WTC11 (cell line): ENCODE results near the gene TRAF7.
"Not testable (repeated sequence)": the region's sequence is repeated elsewhere in the genome, so short reads cannot be mapped to it uniquely, and the experiment has no call there.

Experiments
- CBFB ChIP-seq: sonication (generic); formaldehyde crosslinking; IDR thresholded peaks from 2 replicates; pipeline ENCODE4 v1.8.1; 2022; ENCODE audit warnings: mild to moderate bottlenecking, low read depth, missing genetic modification reagents
- CREM ChIP-seq: sonication (generic); formaldehyde crosslinking; IDR thresholded peaks from 2 replicates; pipeline ENCODE4 v1.8.1; 2022; ENCODE audit warnings: mild to moderate bottlenecking, missing genetic modification reagents, moderate library complexity
- FOXK1 ChIP-seq: sonication (generic); formaldehyde crosslinking; IDR thresholded peaks from 2 replicates; pipeline ENCODE4 v1.8.0; 2022; ENCODE audit warnings: mild to moderate bottlenecking, moderate library complexity, missing genetic modification reagents
- FOXP1 ChIP-seq: sonication (generic); formaldehyde crosslinking; IDR thresholded peaks from 2 replicates; pipeline ENCODE4 v1.8.0; 2022; ENCODE audit warnings: missing genetic modification reagents, mild to moderate bottlenecking, moderate library complexity, borderline replicate concordance
- JUN ChIP-seq: sonication (generic); formaldehyde crosslinking; IDR thresholded peaks from 2 replicates; pipeline ENCODE4 v1.8.0; 2023; ENCODE audit warnings: mild to moderate bottlenecking, missing genetic modification reagents
- NFE2L1 ChIP-seq: sonication (generic); formaldehyde crosslinking; IDR thresholded peaks from 2 replicates; pipeline ENCODE4 v1.8.1; 2023; ENCODE audit warnings: missing genetic modification reagents
- NR2C2 ChIP-seq: sonication (generic); formaldehyde crosslinking; IDR thresholded peaks from 2 replicates; pipeline ENCODE4 v1.8.0; 2022; ENCODE audit warnings: mild to moderate bottlenecking, missing genetic modification reagents
- TEAD1 ChIP-seq: sonication (generic); formaldehyde crosslinking; IDR thresholded peaks from 2 replicates; pipeline ENCODE4 v1.8.0; 2022; ENCODE audit warnings: mild to moderate bottlenecking, missing genetic modification reagents
- ZNF121 ChIP-seq: sonication (generic); formaldehyde crosslinking; IDR thresholded peaks from 2 replicates; pipeline ENCODE4 v1.8.0; 2023; ENCODE audit warnings: missing genetic modification reagents
- TF ChIP-seq, protein P1 (sequence below): fragments of 200-600 bp; IDR thresholded peaks from 2 replicates; pipeline ENCODE4 v1.8.0; 2022; ENCODE audit warnings: antibody characterized with exemption
- TF ChIP-seq, protein P2 (sequence below): sonication (generic); formaldehyde crosslinking; IDR thresholded peaks from 2 replicates; pipeline ENCODE4 v1.8.0; 2022; ENCODE audit warnings: mild to moderate bottlenecking, missing genetic modification reagents
- TF ChIP-seq, protein P3 (sequence below): sonication (generic); formaldehyde crosslinking; IDR thresholded peaks from 2 replicates; pipeline ENCODE4 v1.8.1; 2023; ENCODE audit warnings: mild to moderate bottlenecking, moderate library complexity, missing genetic modification reagents
- TF ChIP-seq, protein P4 (sequence below): sonication (generic); formaldehyde crosslinking; IDR thresholded peaks from 2 replicates; pipeline ENCODE4 v1.8.0; 2022; ENCODE audit warnings: mild to moderate bottlenecking, missing genetic modification reagents
- TF ChIP-seq, protein P5 (sequence below): sonication (generic); formaldehyde crosslinking; IDR thresholded peaks from 2 replicates; pipeline ENCODE4 v1.8.1; 2023; ENCODE audit warnings: mild to moderate bottlenecking, missing genetic modification reagents

DNA sequence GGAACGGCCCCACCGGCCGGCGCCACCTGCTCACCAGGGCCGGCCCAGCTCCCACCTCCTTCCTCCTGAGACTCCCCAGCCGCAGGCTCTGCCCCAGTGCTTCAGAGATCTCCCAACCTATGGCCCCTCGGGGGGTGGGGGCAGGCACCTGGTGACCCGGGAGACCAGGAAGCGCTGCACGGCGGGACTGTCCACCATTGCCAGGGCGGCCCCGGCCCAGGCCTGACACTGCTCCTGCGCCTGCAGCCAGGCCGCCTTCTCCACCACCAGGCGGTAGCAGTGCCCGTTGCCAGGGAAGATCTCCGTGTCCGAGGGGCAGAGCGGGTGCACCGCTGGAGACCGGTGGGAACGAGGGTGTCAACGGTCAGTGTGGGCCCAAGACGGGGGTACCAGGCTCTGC, 38.2 kb upstream of the TRAF7 start:
- TF ChIP-seq, protein P1, sequence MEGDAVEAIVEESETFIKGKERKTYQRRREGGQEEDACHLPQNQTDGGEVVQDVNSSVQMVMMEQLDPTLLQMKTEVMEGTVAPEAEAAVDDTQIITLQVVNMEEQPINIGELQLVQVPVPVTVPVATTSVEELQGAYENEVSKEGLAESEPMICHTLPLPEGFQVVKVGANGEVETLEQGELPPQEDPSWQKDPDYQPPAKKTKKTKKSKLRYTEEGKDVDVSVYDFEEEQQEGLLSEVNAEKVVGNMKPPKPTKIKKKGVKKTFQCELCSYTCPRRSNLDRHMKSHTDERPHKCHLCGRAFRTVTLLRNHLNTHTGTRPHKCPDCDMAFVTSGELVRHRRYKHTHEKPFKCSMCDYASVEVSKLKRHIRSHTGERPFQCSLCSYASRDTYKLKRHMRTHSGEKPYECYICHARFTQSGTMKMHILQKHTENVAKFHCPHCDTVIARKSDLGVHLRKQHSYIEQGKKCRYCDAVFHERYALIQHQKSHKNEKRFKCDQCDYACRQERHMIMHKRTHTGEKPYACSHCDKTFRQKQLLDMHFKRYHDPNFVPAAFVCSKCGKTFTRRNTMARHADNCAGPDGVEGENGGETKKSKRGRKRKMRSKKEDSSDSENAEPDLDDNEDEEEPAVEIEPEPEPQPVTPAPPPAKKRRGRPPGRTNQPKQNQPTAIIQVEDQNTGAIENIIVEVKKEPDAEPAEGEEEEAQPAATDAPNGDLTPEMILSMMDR, result not testable (repeated sequence)
- TF ChIP-seq FOXP1; FOXK1 (CRISPR knock-in tag); NFE2L1 (CRISPR knock-in tag); CREM; NR2C2; TEAD1 (CRISPR knock-in tag); ZNF121; CBFB; JUN: not testable (repeated sequence)
- TF ChIP-seq, protein P2, sequence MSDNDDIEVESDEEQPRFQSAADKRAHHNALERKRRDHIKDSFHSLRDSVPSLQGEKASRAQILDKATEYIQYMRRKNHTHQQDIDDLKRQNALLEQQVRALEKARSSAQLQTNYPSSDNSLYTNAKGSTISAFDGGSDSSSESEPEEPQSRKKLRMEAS (CRISPR knock-in tag), result not testable (repeated sequence)
- TF ChIP-seq, protein P3, sequence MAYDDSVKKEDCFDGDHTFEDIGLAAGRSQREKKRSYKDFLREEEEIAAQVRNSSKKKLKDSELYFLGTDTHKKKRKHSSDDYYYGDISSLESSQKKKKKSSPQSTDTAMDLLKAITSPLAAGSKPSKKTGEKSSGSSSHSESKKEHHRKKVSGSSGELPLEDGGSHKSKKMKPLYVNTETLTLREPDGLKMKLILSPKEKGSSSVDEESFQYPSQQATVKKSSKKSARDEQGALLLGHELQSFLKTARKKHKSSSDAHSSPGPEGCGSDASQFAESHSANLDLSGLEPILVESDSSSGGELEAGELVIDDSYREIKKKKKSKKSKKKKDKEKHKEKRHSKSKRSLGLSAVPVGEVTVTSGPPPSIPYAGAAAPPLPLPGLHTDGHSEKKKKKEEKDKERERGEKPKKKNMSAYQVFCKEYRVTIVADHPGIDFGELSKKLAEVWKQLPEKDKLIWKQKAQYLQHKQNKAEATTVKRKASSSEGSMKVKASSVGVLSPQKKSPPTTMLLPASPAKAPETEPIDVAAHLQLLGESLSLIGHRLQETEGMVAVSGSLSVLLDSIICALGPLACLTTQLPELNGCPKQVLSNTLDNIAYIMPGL, result not testable (repeated sequence)
- TF ChIP-seq, protein P4, sequence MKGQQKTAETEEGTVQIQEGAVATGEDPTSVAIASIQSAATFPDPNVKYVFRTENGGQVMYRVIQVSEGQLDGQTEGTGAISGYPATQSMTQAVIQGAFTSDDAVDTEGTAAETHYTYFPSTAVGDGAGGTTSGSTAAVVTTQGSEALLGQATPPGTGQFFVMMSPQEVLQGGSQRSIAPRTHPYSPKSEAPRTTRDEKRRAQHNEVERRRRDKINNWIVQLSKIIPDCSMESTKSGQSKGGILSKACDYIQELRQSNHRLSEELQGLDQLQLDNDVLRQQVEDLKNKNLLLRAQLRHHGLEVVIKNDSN (CRISPR knock-in tag), result not testable (repeated sequence)
- TF ChIP-seq, protein P5, sequence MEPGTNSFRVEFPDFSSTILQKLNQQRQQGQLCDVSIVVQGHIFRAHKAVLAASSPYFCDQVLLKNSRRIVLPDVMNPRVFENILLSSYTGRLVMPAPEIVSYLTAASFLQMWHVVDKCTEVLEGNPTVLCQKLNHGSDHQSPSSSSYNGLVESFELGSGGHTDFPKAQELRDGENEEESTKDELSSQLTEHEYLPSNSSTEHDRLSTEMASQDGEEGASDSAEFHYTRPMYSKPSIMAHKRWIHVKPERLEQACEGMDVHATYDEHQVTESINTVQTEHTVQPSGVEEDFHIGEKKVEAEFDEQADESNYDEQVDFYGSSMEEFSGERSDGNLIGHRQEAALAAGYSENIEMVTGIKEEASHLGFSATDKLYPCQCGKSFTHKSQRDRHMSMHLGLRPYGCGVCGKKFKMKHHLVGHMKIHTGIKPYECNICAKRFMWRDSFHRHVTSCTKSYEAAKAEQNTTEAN (CRISPR knock-in tag), result not testable (repeated sequence)
